ENCODE data around the gene NRG4. TPM values are rescaled to one million over a fixed set of nuclear protein-coding genes. Genes with fewer than 3 reads are reported as not detected.

NRG4 gene
- total and polyA plus RNA-seq, 2 donors (not counting 3 experiments of a cell fraction or from before 2014, with no cell fraction given), result not detected

DNA sequence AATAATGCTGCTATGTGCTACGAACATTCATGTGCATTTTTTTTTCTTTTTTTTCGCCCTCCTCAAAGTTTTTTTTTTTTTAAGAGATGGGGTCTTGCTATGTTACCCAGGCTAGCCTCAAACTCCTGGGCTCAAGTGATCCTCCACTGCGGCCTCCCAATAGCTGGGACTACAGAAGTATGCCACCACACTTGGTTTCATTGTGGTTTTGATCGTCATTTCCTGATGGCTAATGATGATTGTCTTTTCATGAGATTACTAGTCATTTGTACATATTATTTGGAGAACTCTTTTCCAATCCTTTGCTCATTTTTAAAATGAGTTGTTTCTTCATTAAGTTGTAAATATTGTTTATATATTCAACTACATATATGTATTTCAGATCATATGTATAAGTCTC lies 59.7 kb downstream of the NRG4 start:
- Histone ChIP-seq H3K36me3 (ENCODE audit: control insufficient read depth in 2 of 2, extremely low read depth in 1 of 2, insufficient read depth in 2 of 2, low read length in 2 of 2) (no peaks in the 10 kb centered on the region), H3K4me1 (ENCODE audit: control insufficient read depth, extremely low read depth, insufficient read depth, low read length) (no peaks in the 10 kb centered on the region), H3K9me1 (replicated peaks; ENCODE audit: control insufficient read depth, extremely low read depth, insufficient read depth, low read length) (no peaks in the 10 kb centered on the region), H3K4me3 (replicated peaks in 1 of 3; ENCODE audit: insufficient read depth in 1 of 3, low read depth in 1 of 3, low read length in 3 of 3) (no peak overlapping the region), H3K9me3 (replicated peaks; ENCODE audit: control insufficient read depth, insufficient read depth, low read length) (no peaks in the 10 kb centered on the region), H3K27me3 (ENCODE audit: control insufficient read depth in 2 of 2, insufficient read depth in 2 of 2, low read length in 2 of 2) (peaks cover 5 to 13% of the 10 kb centered on the region in 2 experiments), H3K79me2 (ENCODE audit: control insufficient read depth, insufficient read depth, low read length) (no peaks in the 10 kb centered on the region), H4K20me1 (replicated peaks; ENCODE audit: control insufficient read depth, extremely low read depth, insufficient read depth, low read length) (no peaks in the 10 kb centered on the region), H3K27ac (ENCODE audit: insufficient read depth, low read depth, low read length) (no peak overlapping the region), H2AFZ (ENCODE audit: low read depth, low read length) (no peak overlapping the region), H3K4me2 (ENCODE audit: insufficient read depth, low read length) (no peak overlapping the region), H3K9ac (replicated peaks; ENCODE audit: extremely low read depth, insufficient read depth, low read length) (no peak overlapping the region)
- CTCF ChIA-PET, result interaction anchor here (1.5 kb wide), 1 partner anchor 11 kb away, joined by 3 read pairs; no protein-coding TSS in a partner anchor
- dilution Hi-C loops (cut with MboI; ENCODE audit: extremely low pct_ligation_motif_present, low sequenced_read_pairs) (no loop called here), intact Hi-C loops (cut with micrococcal nuclease) (no loop called here)
- BruUV-seq (replicated peaks), result no TSS peak
- TF ChIP-seq EZH2 (IDR thresholded peaks at IDR 0.05; ENCODE audit: borderline replicate concordance, low read depth, low read length, severe bottlenecking) (no peak), FOS (IDR thresholded peaks at IDR 0.05; ENCODE audit: borderline replicate concordance, insufficient read depth, low read length) (no peak), POLR2AphosphoS5 (IDR thresholded peaks at IDR 0.05; ENCODE audit: insufficient read depth, low read depth, low read length) (no peak), CTCF (IDR thresholded peaks at IDR 0.05; ENCODE audit: extremely low read depth in 1 of 2, insufficient read depth in 1 of 2, low read depth in 1 of 2, low read length in 2 of 2) (no peak), JUN (IDR thresholded peaks at IDR 0.05; ENCODE audit: borderline replicate concordance, insufficient read depth, insufficient read length, low read depth) (no peak), GATA2 (IDR thresholded peaks at IDR 0.05; ENCODE audit: insufficient read depth, insufficient read length, low read depth, low read length) (no peak), MYC (IDR thresholded peaks at IDR 0.05; ENCODE audit: low read depth, low read length) (no peak), POLR2A (IDR thresholded peaks at IDR 0.05; ENCODE audit: low read depth, low read length) (no peak), MAX (IDR thresholded peaks at IDR 0.05; ENCODE audit: insufficient read depth, insufficient read length) (no peak)
- no peak for FAIRE-seq
- POLR2A ChIA-PET, result no interaction called here
- no peak for DNase-seq (ENCODE audit: low read depth, low spot score)
